Thyroid gland (tissue), 4 donors: ENCODE results near the gene PRKCE. TPM values are rescaled to one million over a fixed set of nuclear protein-coding genes. Genes with fewer than 3 reads are reported as not detected.

ENCODE experiments used
- DNase-seq, 2 donors: peaks; one replicate each; pipeline ENCODE4 v3.0.0-alpha.2; 2019
- H3K27ac ChIP-seq, 3 donors: fragments of 200-600 bp; sonication (generic); 1 replicate in 2 of 3; 2 replicates in 1 of 3; pipeline ENCODE4 v1.5.1; 2016 to 2019; ENCODE audit warnings: mild to moderate bottlenecking in 1 of 3, moderate library complexity in 1 of 3
- H3K27me3 ChIP-seq: fragments of 200-600 bp; sonication (generic); one replicate; pipeline ENCODE4 v1.5.1; 2019
- H3K36me3 ChIP-seq, 2 donors: fragments of 200-600 bp; sonication (generic); one replicate each; pipeline ENCODE4 v1.5.1; 2016 to 2019
- H3K4me1 ChIP-seq, 2 donors: fragments of 200-600 bp; sonication (generic); one replicate each; pipeline ENCODE4 v1.5.1; 2017 to 2019
- H3K4me3 ChIP-seq, 3 donors: fragments of 200-600 bp; sonication (generic); replicated peaks in 1 of 3; 1 replicate in 2 of 3; 2 replicates in 1 of 3; pipeline ENCODE4 v1.5.1; 2016; ENCODE audit warnings: mild to moderate bottlenecking in 1 of 3
- H3K9me3 ChIP-seq: fragments of 200-600 bp; sonication (generic); one replicate; pipeline ENCODE4 v1.5.1; 2017
- POLR2A ChIP-seq, 2 donors: fragments of 450-650 bp; IDR thresholded peaks; one replicate each; pipeline ENCODE4 v1.6.1; 2017; ENCODE audit warnings: antibody characterized with exemption in 2 of 2, mild to moderate bottlenecking in 2 of 2, moderate library complexity in 1 of 2
- WGBS, 2 donors: methylation state at CpG; one replicate each; pipeline ENCODE4 v1.1.5; 2017; 5-methylcytosine and 5-hydroxymethylcytosine counted together
- intact Hi-C: fragments of 100-400 bp; cut with DNase I; formaldehyde crosslinking; loops from one replicate; pipeline ENCODE4 v1.15.1; 2023
- total RNA-seq, 4 donors: library from RNA; depleted of rRNA; stranded (reverse); fragments of >200 nt; gene quantifications; one replicate each; pipeline ENCODE4 v1.2.3, GENCODE V29; 2016
- TF ChIP-seq, protein P1 (sequence below), 6 experiments: fragments of 200-600 bp in 3 of 6; fragments of 450-650 bp in 3 of 6; sonication (generic) in 3 of 6; IDR thresholded peaks; one replicate each; pipeline ENCODE4 v1.5.1; 2016 to 2019; ENCODE audit warnings: antibody characterized with exemption in 6 of 6, mild to moderate bottlenecking in 2 of 6, inconsistent platforms in 1 of 6, moderate library complexity in 1 of 6

PRKCE gene
- total RNA-seq, 4 donors from 2014 or later, result 8.4 to 35.3 (median 15.2) TPM

DNA sequence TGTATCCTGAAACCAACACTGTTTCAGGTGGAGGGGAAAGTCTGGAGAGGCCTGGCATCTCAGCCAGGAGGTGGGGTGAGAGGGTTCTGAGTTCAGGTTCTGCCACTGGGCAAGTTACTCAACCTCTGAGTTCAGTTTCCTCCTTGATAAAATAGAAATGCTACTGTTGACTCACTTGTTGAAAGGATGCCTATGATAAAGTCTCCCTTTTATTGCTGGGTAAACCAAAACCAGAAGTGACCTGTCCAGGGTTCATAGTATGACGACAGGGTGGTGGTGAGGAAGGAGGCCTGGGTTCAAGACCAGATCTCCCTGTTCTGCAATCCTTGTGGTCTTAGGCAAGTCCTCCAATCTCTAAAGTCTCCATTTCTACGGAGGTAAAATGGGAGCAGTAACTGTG is 232.7 kb downstream of the PRKCE start:
- Histone ChIP-seq H3K36me3 (no peaks in the 10 kb centered on the region), H3K4me3 (no peak overlapping the region), H3K27ac (no peak overlapping the region), H3K27me3 (no peaks in the 10 kb centered on the region), H3K4me1 (peaks cover 0 to 26% of the 10 kb centered on the region in 2 donors), H3K9me3 (no peaks in the 10 kb centered on the region)
- DNase-seq, result no peak
- 83 to 91% methylated on average over 2 of the region's 2 CpGs for WGBS, 2 donors
- intact Hi-C loops, result no loop called here
- TF ChIP-seq, protein P1, sequence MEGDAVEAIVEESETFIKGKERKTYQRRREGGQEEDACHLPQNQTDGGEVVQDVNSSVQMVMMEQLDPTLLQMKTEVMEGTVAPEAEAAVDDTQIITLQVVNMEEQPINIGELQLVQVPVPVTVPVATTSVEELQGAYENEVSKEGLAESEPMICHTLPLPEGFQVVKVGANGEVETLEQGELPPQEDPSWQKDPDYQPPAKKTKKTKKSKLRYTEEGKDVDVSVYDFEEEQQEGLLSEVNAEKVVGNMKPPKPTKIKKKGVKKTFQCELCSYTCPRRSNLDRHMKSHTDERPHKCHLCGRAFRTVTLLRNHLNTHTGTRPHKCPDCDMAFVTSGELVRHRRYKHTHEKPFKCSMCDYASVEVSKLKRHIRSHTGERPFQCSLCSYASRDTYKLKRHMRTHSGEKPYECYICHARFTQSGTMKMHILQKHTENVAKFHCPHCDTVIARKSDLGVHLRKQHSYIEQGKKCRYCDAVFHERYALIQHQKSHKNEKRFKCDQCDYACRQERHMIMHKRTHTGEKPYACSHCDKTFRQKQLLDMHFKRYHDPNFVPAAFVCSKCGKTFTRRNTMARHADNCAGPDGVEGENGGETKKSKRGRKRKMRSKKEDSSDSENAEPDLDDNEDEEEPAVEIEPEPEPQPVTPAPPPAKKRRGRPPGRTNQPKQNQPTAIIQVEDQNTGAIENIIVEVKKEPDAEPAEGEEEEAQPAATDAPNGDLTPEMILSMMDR (IDR thresholded peaks at IDR 0.05), result no peak
- TF ChIP-seq POLR2A (IDR thresholded peaks at IDR 0.05), result no peak

DNA sequence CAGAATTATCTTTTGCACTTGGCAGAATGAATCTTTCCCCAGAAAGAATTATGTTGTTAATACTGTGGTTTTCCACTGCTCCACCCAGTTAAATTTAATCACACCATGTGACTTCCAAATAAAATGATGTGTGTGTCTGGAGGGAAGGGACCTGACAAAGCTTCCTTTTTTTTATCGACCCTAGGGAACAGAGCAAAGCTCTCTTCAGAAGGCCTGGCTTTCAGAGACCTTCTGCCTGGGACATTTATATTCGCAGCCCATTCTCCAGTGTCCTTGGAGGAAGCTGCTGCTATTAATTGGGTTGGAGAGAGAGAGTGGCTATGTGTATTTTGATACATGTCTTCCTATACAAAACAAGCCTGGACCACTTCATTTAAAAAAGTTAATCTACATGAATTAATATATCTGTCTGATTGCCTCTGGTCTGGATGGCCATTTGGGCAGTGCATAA is 233.7 kb downstream of the PRKCE start:
- Histone ChIP-seq H3K9me3 (no peaks in the 10 kb centered on the region), H3K4me3 (no peak overlapping the region), H3K4me1 (peaks cover 0 to 34% of the 10 kb centered on the region in 2 donors), H3K36me3 (no peaks in the 10 kb centered on the region), H3K27me3 (no peaks in the 10 kb centered on the region), H3K27ac (peak overlapping the region in 2 of 3 donors; percentile 28 to 40)
- WGBS, 2 donors, result 65 to 74% methylated on average over 2 of the region's 2 CpGs
- intact Hi-C loops, result no loop called here
- TF ChIP-seq, protein P1 (IDR thresholded peaks at IDR 0.05), result no peak
- TF ChIP-seq POLR2A (IDR thresholded peaks at IDR 0.05), result no peak
- DNase-seq, result no peak

- no peaks in the 10 kb centered on the region for H3K9me3 ChIP-seq
- no peak overlapping the region for H3K27ac ChIP-seq
- H3K27me3 ChIP-seq, result no peaks in the 10 kb centered on the region
- H3K4me3 ChIP-seq, result no peak overlapping the region
- intact Hi-C loops, result no loop called here
- TF ChIP-seq, protein P1 (IDR thresholded peaks at IDR 0.05), result no peak
- no peak for DNase-seq
- peaks cover under 1 to 44% of the 10 kb centered on the region in 2 donors for H3K4me1 ChIP-seq
- no peaks in the 10 kb centered on the region for H3K36me3 ChIP-seq
- 89 to 91% methylated on average over 3 of the region's 3 CpGs for WGBS, 2 donors
Measured at GRCh38 chr2:45886171-45886663, 234.7 kb downstream of the PRKCE start.

GRCh38 chr2:45888167-45888566 is 236.7 kb downstream of the PRKCE start:
- Histone ChIP-seq H3K9me3 (no peaks in the 10 kb centered on the region), H3K27me3 (no peaks in the 10 kb centered on the region), H3K4me3 (no peak overlapping the region), H3K27ac (no peak overlapping the region), H3K36me3 (no peaks in the 10 kb centered on the region), H3K4me1 (peaks cover 17 to 63% of the 10 kb centered on the region in 2 donors)
- TF ChIP-seq, protein P1 (IDR thresholded peaks at IDR 0.05), result no peak
- TF ChIP-seq POLR2A (IDR thresholded peaks at IDR 0.05), result no peak
- DNase-seq, result no peak
- intact Hi-C loops, result no loop called here
- WGBS, 2 donors, result 91 to 93% methylated on average over 3 of the region's 3 CpGs

DNA sequence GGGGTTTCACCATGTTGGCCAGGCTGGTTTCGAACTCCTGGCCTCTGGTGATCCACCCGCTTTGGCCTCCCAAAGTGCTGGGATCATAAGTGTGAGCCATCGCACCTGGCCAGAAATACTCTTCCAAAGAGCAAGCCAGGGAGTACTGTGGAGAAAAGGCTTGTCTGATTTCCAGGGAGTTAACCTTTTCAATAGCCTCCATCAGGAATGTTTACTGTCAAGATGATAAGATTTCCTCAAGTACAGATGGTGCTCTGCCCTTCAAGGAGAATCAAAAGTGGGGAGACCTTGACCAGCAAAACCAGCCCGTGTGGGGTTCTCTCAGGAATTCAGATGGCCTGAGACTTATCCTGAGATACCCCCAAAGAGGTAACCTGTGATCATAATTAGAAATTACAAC is 237.2 kb downstream of the PRKCE start:
- Histone ChIP-seq H3K36me3 (no peaks in the 10 kb centered on the region), H3K4me1 (peaks cover 19 to 63% of the 10 kb centered on the region in 2 donors), H3K27ac (no peak overlapping the region), H3K4me3 (no peak overlapping the region), H3K9me3 (no peaks in the 10 kb centered on the region), H3K27me3 (no peaks in the 10 kb centered on the region)
- intact Hi-C loops, result no loop called here
- 95 to 97% methylated on average over 4 of the region's 4 CpGs for WGBS, 2 donors
- TF ChIP-seq, protein P1 (IDR thresholded peaks at IDR 0.05), result no peak
- TF ChIP-seq POLR2A (IDR thresholded peaks at IDR 0.05), result no peak
- DNase-seq, result no peak
